HEK293 (cell line): ENCODE data around the gene GALNTL6.

Source experiments
- KLF1 ChIP-seq: fragments of 450-650 bp; formaldehyde crosslinking; IDR thresholded peaks from 2 replicates; pipeline ENCODE4 v1.5.1; 2016; ENCODE audit warnings: missing biosample characterization, missing genetic modification characterization
- PRDM1 ChIP-seq: fragments of 450-650 bp; formaldehyde crosslinking; IDR thresholded peaks from 2 replicates; pipeline ENCODE4; 2016; ENCODE audit warnings: missing biosample characterization, missing genetic modification characterization
- REPIN1 ChIP-seq: fragments of 450-650 bp; formaldehyde crosslinking; IDR thresholded peaks from 2 replicates; pipeline ENCODE4 v1.5.1; 2017; ENCODE audit warnings: missing biosample characterization, missing genetic modification characterization, low read depth
- ZFP41 ChIP-seq: fragments of 450-650 bp; formaldehyde crosslinking; IDR thresholded peaks from 2 replicates; pipeline ENCODE4 v1.5.1; 2016; ENCODE audit warnings: missing biosample characterization, missing genetic modification characterization, borderline replicate concordance
- ZNF202 ChIP-seq: fragments of 450-650 bp; formaldehyde crosslinking; IDR thresholded peaks from 2 replicates; pipeline ENCODE4 v1.5.1; 2016; ENCODE audit warnings: missing biosample characterization, missing genetic modification characterization, borderline replicate concordance
- ZNF366 ChIP-seq: fragments of 450-650 bp; formaldehyde crosslinking; conservative IDR thresholded peaks from 2 replicates; pipeline ENCODE4 v1.5.1; 2016; ENCODE audit warnings: missing biosample characterization, missing genetic modification characterization
- ZNF37A ChIP-seq: fragments of 450-650 bp; IDR thresholded peaks from 2 replicates; pipeline ENCODE4 v1.5.1; 2018; ENCODE audit warnings: missing biosample characterization, missing genetic modification characterization
- ZNF394 ChIP-seq: fragments of 450-650 bp; formaldehyde crosslinking; IDR thresholded peaks from 2 replicates; pipeline ENCODE4 v1.5.1; 2016; ENCODE audit warnings: missing biosample characterization, missing genetic modification characterization, mild to moderate bottlenecking, moderate library complexity, borderline replicate concordance
- TF ChIP-seq, protein P1 (sequence below): fragments of 450-650 bp; formaldehyde crosslinking; IDR thresholded peaks from 2 replicates; pipeline ENCODE4 v1.5.1; 2016; ENCODE audit warnings: missing biosample characterization, missing genetic modification characterization, low read depth
- TF ChIP-seq, protein P2 (sequence below): fragments of 450-650 bp; formaldehyde crosslinking; IDR thresholded peaks from 2 replicates; pipeline ENCODE4 v1.5.1; 2016; ENCODE audit warnings: missing biosample characterization, missing genetic modification characterization
- TF ChIP-seq, protein P3 (sequence below): fragments of 450-650 bp; formaldehyde crosslinking; IDR thresholded peaks from 2 replicates; pipeline ENCODE4 v1.5.1; 2016; ENCODE audit warnings: missing biosample characterization, missing genetic modification characterization
- TF ChIP-seq, protein P4 (sequence below): fragments of 450-650 bp; IDR thresholded peaks from 2 replicates; pipeline ENCODE4 v1.5.1; 2018; ENCODE audit warnings: missing biosample characterization, mild to moderate bottlenecking, missing genetic modification characterization
- TF ChIP-seq, protein P5 (sequence below): fragments of 450-650 bp; formaldehyde crosslinking; conservative IDR thresholded peaks from 2 replicates; pipeline ENCODE4 v1.5.1; 2016; ENCODE audit warnings: low read depth, missing biosample characterization, missing genetic modification characterization

DNA sequence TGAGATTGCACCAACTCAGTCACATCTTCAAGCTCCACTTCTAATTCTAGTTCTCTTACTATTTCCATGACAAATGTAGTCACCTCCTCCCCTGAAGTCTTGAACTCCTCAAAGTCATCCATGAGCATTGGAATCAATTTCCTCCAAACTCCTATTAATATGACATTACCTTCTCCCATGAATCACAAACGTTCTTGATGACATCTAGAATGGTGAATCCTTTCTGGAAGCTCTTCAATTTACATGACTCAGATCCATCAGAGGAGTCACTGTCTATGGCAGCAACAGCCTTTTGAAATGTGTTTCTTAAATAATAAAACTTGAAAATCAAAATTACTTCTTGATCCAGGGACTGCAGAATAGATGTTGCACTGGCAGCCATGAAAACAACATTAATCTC, 34.5 kb downstream of the GALNTL6 start:
- no peak for TF ChIP-seq KLF1 (tag by site-specific recombination)
- TF ChIP-seq, protein P1, sequence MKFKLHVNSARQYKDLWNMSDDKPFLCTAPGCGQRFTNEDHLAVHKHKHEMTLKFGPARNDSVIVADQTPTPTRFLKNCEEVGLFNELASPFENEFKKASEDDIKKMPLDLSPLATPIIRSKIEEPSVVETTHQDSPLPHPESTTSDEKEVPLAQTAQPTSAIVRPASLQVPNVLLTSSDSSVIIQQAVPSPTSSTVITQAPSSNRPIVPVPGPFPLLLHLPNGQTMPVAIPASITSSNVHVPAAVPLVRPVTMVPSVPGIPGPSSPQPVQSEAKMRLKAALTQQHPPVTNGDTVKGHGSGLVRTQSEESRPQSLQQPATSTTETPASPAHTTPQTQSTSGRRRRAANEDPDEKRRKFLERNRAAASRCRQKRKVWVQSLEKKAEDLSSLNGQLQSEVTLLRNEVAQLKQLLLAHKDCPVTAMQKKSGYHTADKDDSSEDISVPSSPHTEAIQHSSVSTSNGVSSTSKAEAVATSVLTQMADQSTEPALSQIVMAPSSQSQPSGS (tag by site-specific recombination), result no peak
- TF ChIP-seq, protein P2, sequence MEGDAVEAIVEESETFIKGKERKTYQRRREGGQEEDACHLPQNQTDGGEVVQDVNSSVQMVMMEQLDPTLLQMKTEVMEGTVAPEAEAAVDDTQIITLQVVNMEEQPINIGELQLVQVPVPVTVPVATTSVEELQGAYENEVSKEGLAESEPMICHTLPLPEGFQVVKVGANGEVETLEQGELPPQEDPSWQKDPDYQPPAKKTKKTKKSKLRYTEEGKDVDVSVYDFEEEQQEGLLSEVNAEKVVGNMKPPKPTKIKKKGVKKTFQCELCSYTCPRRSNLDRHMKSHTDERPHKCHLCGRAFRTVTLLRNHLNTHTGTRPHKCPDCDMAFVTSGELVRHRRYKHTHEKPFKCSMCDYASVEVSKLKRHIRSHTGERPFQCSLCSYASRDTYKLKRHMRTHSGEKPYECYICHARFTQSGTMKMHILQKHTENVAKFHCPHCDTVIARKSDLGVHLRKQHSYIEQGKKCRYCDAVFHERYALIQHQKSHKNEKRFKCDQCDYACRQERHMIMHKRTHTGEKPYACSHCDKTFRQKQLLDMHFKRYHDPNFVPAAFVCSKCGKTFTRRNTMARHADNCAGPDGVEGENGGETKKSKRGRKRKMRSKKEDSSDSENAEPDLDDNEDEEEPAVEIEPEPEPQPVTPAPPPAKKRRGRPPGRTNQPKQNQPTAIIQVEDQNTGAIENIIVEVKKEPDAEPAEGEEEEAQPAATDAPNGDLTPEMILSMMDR (tag by site-specific recombination), result no peak
- no peak for TF ChIP-seq ZNF394
- TF ChIP-seq PRDM1 (tag by site-specific recombination), result no peak
- TF ChIP-seq ZNF37A (tag by site-specific recombination), result no peak
- no peak for TF ChIP-seq ZNF366 (tag by site-specific recombination)
- TF ChIP-seq, protein P3, sequence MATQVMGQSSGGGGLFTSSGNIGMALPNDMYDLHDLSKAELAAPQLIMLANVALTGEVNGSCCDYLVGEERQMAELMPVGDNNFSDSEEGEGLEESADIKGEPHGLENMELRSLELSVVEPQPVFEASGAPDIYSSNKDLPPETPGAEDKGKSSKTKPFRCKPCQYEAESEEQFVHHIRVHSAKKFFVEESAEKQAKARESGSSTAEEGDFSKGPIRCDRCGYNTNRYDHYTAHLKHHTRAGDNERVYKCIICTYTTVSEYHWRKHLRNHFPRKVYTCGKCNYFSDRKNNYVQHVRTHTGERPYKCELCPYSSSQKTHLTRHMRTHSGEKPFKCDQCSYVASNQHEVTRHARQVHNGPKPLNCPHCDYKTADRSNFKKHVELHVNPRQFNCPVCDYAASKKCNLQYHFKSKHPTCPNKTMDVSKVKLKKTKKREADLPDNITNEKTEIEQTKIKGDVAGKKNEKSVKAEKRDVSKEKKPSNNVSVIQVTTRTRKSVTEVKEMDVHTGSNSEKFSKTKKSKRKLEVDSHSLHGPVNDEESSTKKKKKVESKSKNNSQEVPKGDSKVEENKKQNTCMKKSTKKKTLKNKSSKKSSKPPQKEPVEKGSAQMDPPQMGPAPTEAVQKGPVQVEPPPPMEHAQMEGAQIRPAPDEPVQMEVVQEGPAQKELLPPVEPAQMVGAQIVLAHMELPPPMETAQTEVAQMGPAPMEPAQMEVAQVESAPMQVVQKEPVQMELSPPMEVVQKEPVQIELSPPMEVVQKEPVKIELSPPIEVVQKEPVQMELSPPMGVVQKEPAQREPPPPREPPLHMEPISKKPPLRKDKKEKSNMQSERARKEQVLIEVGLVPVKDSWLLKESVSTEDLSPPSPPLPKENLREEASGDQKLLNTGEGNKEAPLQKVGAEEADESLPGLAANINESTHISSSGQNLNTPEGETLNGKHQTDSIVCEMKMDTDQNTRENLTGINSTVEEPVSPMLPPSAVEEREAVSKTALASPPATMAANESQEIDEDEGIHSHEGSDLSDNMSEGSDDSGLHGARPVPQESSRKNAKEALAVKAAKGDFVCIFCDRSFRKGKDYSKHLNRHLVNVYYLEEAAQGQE (tag by site-specific recombination), result no peak
- TF ChIP-seq, protein P4, sequence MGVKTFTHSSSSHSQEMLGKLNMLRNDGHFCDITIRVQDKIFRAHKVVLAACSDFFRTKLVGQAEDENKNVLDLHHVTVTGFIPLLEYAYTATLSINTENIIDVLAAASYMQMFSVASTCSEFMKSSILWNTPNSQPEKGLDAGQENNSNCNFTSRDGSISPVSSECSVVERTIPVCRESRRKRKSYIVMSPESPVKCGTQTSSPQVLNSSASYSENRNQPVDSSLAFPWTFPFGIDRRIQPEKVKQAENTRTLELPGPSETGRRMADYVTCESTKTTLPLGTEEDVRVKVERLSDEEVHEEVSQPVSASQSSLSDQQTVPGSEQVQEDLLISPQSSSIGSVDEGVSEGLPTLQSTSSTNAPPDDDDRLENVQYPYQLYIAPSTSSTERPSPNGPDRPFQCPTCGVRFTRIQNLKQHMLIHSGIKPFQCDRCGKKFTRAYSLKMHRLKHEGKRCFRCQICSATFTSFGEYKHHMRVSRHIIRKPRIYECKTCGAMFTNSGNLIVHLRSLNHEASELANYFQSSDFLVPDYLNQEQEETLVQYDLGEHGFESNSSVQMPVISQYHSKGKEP (tag by site-specific recombination), result no peak
- no peak for TF ChIP-seq REPIN1 (tag by site-specific recombination)
- TF ChIP-seq, protein P5, sequence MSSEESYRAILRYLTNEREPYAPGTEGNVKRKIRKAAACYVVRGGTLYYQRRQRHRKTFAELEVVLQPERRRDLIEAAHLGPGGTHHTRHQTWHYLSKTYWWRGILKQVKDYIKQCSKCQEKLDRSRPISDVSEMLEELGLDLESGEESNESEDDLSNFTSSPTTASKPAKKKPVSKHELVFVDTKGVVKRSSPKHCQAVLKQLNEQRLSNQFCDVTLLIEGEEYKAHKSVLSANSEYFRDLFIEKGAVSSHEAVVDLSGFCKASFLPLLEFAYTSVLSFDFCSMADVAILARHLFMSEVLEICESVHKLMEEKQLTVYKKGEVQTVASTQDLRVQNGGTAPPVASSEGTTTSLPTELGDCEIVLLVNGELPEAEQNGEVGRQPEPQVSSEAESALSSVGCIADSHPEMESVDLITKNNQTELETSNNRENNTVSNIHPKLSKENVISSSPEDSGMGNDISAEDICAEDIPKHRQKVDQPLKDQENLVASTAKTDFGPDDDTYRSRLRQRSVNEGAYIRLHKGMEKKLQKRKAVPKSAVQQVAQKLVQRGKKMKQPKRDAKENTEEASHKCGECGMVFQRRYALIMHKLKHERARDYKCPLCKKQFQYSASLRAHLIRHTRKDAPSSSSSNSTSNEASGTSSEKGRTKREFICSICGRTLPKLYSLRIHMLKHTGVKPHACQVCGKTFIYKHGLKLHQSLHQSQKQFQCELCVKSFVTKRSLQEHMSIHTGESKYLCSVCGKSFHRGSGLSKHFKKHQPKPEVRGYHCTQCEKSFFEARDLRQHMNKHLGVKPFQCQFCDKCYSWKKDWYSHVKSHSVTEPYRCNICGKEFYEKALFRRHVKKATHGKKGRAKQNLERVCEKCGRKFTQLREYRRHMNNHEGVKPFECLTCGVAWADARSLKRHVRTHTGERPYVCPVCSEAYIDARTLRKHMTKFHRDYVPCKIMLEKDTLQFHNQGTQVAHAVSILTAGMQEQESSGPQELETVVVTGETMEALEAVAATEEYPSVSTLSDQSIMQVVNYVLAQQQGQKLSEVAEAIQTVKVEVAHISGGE, result no peak
- no peak for TF ChIP-seq ZNF202
- no peak for TF ChIP-seq ZFP41 (tag by site-specific recombination)
